ENCODE data around the gene PTPRZ1. TPM values are rescaled to one million over a fixed set of nuclear protein-coding genes. Genes with fewer than 3 reads are reported as not detected.

The PTPRZ1 gene
- total RNA-seq, 1 experiment from 2014 or later: 74.2 TPM

DNA sequence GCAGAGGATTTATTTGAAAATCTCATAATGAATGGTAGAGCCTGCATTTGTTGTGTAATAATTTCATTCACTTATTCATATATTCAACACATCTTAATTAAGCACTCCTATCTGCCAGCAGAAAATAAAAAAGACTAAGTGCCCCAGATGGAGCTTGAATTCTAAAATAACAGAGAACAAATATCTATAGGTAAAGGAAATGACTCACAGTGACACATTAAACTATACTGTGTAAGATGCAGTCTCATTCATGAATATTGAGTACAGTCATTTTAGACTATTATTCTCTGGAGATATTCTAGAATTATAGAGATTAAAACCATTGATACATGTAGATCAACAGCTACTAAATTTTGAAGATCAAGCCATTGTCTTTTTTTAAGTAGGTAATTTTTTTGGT lies 72.1 kb downstream of the PTPRZ1 start:
- Mint-ChIP-seq H3K27me3 (ENCODE audit: low read depth) (no peaks in the 10 kb centered on the region), H3K27ac (peak overlapping the region in 2 of 3 experiments; percentile 8 to 48; a peak in 4 of 7 replicates), H3K4me1 (peaks cover 39 to 41% of the 10 kb centered on the region in 2 experiments), H3K36me3 (ENCODE audit: insufficient read depth in 1 of 3, low read depth in 3 of 3) (peaks cover 8 to 15% (median 13%) of the 10 kb centered on the region in 3 experiments; a peak in 6 of 7 replicates), H3K4me3 (no peak overlapping the region), H3K9me3 (no peaks in the 10 kb centered on the region)
- Histone ChIP-seq H3T11ph (ENCODE audit: low read length) (no peak overlapping the region), H2AK5ac (ENCODE audit: insufficient read length, low read length) (no peak overlapping the region), H3K79me2 (ENCODE audit: insufficient read depth, low read length) (peaks cover 7% of the 10 kb centered on the region; the same call in 1 of the 2 replicates), H4K8ac (replicated peaks; ENCODE audit: insufficient read length, low read depth, low read length) (no peak overlapping the region), H3K27ac (ENCODE audit: insufficient read length, low read depth, low read length) (no peak overlapping the region), H3K4me2 (ENCODE audit: insufficient read depth, insufficient read length, low read length) (no peak overlapping the region), H4K20me1 (ENCODE audit: control insufficient read depth, insufficient read depth, insufficient read length) (no peaks in the 10 kb centered on the region), H4K91ac (ENCODE audit: insufficient read length, low read depth, low read length) (no peak overlapping the region), H2BK12ac (ENCODE audit: insufficient read length, low read depth, low read length) (no peak overlapping the region), H4K5ac (ENCODE audit: insufficient read length, low read depth, low read length) (no peak overlapping the region), H3K23ac (ENCODE audit: insufficient read length, low read depth, low read length) (peak overlapping the region; percentile 91), H3K56ac (ENCODE audit: insufficient read length, low read depth, low read length) (no peak overlapping the region), H3K23me2 (ENCODE audit: insufficient read length, low read depth, low read length, poor library complexity, severe bottlenecking) (no peaks in the 10 kb centered on the region), H2BK5ac (ENCODE audit: insufficient read length, low read length) (no peak overlapping the region), H2AFZ (ENCODE audit: low read length) (no peak overlapping the region), H2BK120ac (ENCODE audit: low read depth, low read length, poor library complexity, severe bottlenecking) (no peak overlapping the region), H3K79me1 (ENCODE audit: insufficient read depth, low read depth, low read length, poor library complexity, severe bottlenecking) (no peaks in the 10 kb centered on the region), H3K4me1 (ENCODE audit: insufficient read depth, low read length) (peaks cover 8% of the 10 kb centered on the region), H2BK20ac (ENCODE audit: low read depth, low read length, poor library complexity, severe bottlenecking) (no peak overlapping the region), H3K9ac (ENCODE audit: extremely low read depth, insufficient read length, low read length) (no peak overlapping the region), H3K18ac (ENCODE audit: insufficient read length, low read depth, low read length) (no peak overlapping the region), H3K9me3 (ENCODE audit: control insufficient read depth, low read depth, low read length) (no peaks in the 10 kb centered on the region), H3K4ac (ENCODE audit: low read depth, low read length) (no peak overlapping the region), H2BK15ac (ENCODE audit: low read depth, low read length) (no peak overlapping the region), H3K27me3 (ENCODE audit: insufficient read depth, low read length) (no peaks in the 10 kb centered on the region), H3K14ac (ENCODE audit: insufficient read depth, low read length) (no peak overlapping the region)
- no peak for DNase-seq
- TF ChIP-seq, protein P1, sequence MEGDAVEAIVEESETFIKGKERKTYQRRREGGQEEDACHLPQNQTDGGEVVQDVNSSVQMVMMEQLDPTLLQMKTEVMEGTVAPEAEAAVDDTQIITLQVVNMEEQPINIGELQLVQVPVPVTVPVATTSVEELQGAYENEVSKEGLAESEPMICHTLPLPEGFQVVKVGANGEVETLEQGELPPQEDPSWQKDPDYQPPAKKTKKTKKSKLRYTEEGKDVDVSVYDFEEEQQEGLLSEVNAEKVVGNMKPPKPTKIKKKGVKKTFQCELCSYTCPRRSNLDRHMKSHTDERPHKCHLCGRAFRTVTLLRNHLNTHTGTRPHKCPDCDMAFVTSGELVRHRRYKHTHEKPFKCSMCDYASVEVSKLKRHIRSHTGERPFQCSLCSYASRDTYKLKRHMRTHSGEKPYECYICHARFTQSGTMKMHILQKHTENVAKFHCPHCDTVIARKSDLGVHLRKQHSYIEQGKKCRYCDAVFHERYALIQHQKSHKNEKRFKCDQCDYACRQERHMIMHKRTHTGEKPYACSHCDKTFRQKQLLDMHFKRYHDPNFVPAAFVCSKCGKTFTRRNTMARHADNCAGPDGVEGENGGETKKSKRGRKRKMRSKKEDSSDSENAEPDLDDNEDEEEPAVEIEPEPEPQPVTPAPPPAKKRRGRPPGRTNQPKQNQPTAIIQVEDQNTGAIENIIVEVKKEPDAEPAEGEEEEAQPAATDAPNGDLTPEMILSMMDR (conservative IDR thresholded peaks at IDR 0.05): no peak
